BJ (cell line): ENCODE results near the gene TRIM63. TPM values are rescaled to one million over a fixed set of nuclear protein-coding genes. Genes with fewer than 3 reads are reported as not detected.

Experiments
- CTCF ChIA-PET: fragments of 350-600 bp; formaldehyde crosslinking; extraction: SDS; loops from one replicate; lab custom pipeline; 2021; ENCODE audit warnings: antibody characterized with exemption, inconsistent platforms; lab: Yijun Ruan, JAX
- POLR2A ChIA-PET: fragments of 300-600 bp; sonication (Branson Sonifier 250); formaldehyde crosslinking; extraction: SDS; loops from one replicate; lab custom pipeline; 2021; ENCODE audit warnings: antibody characterized with exemption; lab: Charles Lee
- DNase-seq: peaks from one replicate; pipeline ENCODE4 v3.0.0-alpha.2; 2011; ENCODE audit warnings: low read depth
- H3K27me3 ChIP-seq: 2 replicates; pipeline ENCODE4 v1.6.0; 2011; ENCODE audit warnings: low read length; ENCODE audit not compliant: control insufficient read depth, insufficient read depth
- H3K36me3 ChIP-seq: 2 replicates; pipeline ENCODE4 v1.5.1; 2011; ENCODE audit warnings: low read length; ENCODE audit not compliant: control insufficient read depth, insufficient read depth
- H3K4me3 ChIP-seq: 2 replicates; pipeline ENCODE4 v1.5.1; 2011; ENCODE audit warnings: low read depth, mild to moderate bottlenecking, control low read depth, low read length
- CTCF ChIP-seq: IDR thresholded peaks from 2 replicates; pipeline ENCODE4 v1.5.1; 2011; ENCODE audit warnings: low read depth, mild to moderate bottlenecking, control low read depth, inconsistent platforms, low read length, moderate library complexity; ENCODE audit not compliant: insufficient read depth
- polyA plus RNA-seq: library from polyadenylated mRNA; depleted of rRNA; stranded (reverse); fragments of >200 nt; gene quantifications from 2 replicates; pipeline ENCODE4 v1.2.3, GENCODE V29; 2011; rRNA removed
- small RNA-seq: library from RNA; depleted of rRNA; stranded (forward); fragments of <200 nt; gene quantifications from one replicate; pipeline ENCODE3, GENCODE V24; 2012; ENCODE audit warnings: low replicate concordance, low read depth; ENCODE audit not compliant: insufficient read length

TRIM63 gene
- polyA plus RNA-seq, 1 experiment: not detected

- ChIA-PET POLR2A (no interaction called here), CTCF (interaction anchor here (12.7 kb wide), 1 partner anchor 105 kb away, joined by 308 read pairs; the partner anchor contains the start of gene STMN1)
- Histone ChIP-seq H3K4me3 (no peak overlapping the region), H3K36me3 (no peaks in the 10 kb centered on the region), H3K27me3 (no peaks in the 10 kb centered on the region)
- DNase-seq: no peak
- no peak for TF ChIP-seq CTCF
Observed at GRCh38 chr1:26005434-26006105, 61.9 kb downstream of the TRIM63 start.

GRCh38 chr1:26003756-26004155 lies 63.7 kb downstream of the TRIM63 start:
- TF ChIP-seq CTCF: no peak
- Histone ChIP-seq H3K27me3 (no peaks in the 10 kb centered on the region), H3K4me3 (no peak overlapping the region), H3K36me3 (no peaks in the 10 kb centered on the region)
- no peak for DNase-seq
- CTCF ChIA-PET: interaction anchor here (2.4 to 12.7 kb wide), 2 partner anchors 20 to 103 kb away, joined by 6 to 308 read pairs; partner anchors contain the start of gene STMN1
- POLR2A ChIA-PET: no interaction called here

- Histone ChIP-seq H3K4me3 (no peak overlapping the region), H3K36me3 (no peaks in the 10 kb centered on the region), H3K27me3 (no peaks in the 10 kb centered on the region)
- CTCF ChIA-PET: interaction anchor here (1.4 to 12.7 kb wide), 3 partner anchors 8 to 103 kb away, joined by 3 to 308 read pairs (median 6); partner anchors contain the start of gene STMN1
- no peak for TF ChIP-seq CTCF
- POLR2A ChIA-PET: no interaction called here
- DNase-seq: no peak
Observed at GRCh38 chr1:26003262-26003661, 64.2 kb downstream of the TRIM63 start.

Small RNA genes within 50 kb of the gene (small RNA-seq; reads per million reads assigned to genes)
- gene RF00283 (not detected), gene RF00492 (not detected)

Other genes starting within 250 kb of the TRIM63 start
- 57.8 and 93.7 TPM in 2 replicates for gene MTFR1L, start 247.7 kb downstream of the TRIM63 start, polyA plus RNA-seq
- gene AUNIP, start 208.2 kb downstream of the TRIM63 start, polyA plus RNA-seq: 1.4 and 2.8 TPM in 2 replicates
- 10.5 and 12.6 TPM in 2 replicates for gene PAQR7, start 191.9 kb downstream of the TRIM63 start, polyA plus RNA-seq
- 57.1 and 80.5 TPM in 2 replicates for gene STMN1, start 161.2 kb downstream of the TRIM63 start, polyA plus RNA-seq
- 11.9 and 13.2 TPM in 2 replicates for gene PAFAH2, start 69.6 kb downstream of the TRIM63 start, polyA plus RNA-seq
- gene EXTL1, start 45.9 kb downstream of the TRIM63 start, polyA plus RNA-seq: 3.6 and 5.0 TPM in 2 replicates
- not detected in 2 replicates for gene SLC30A2, start 21.5 kb downstream of the TRIM63 start, polyA plus RNA-seq
- 1.4 and 2.9 TPM in 2 replicates for gene PDIK1L, start 44.2 kb upstream of the TRIM63 start, polyA plus RNA-seq
- gene FAM110D, start 91.4 kb upstream of the TRIM63 start, polyA plus RNA-seq: not detected in 2 replicates
- not detected in 2 replicates for gene C1orf232, start 101.3 kb upstream of the TRIM63 start, polyA plus RNA-seq
- gene ZNF593, start 102.3 kb upstream of the TRIM63 start, polyA plus RNA-seq: 26.3 and 30.2 TPM in 2 replicates
- not detected in 2 replicates for gene ZNF593OS, start 104.2 kb upstream of the TRIM63 start, polyA plus RNA-seq
- 0.23 and 0.63 TPM in 2 replicates for gene CNKSR1, start 109.9 kb upstream of the TRIM63 start, polyA plus RNA-seq
- gene CATSPER4, start 123.0 kb upstream of the TRIM63 start, polyA plus RNA-seq: not detected in 2 replicates
- 9.4 and 10.8 TPM in 2 replicates for gene CEP85, start 166.6 kb upstream of the TRIM63 start, polyA plus RNA-seq
- gene SH3BGRL3, start 212.5 kb upstream of the TRIM63 start, polyA plus RNA-seq: 298 and 309 TPM in 2 replicates
- gene UBXN11, start 239.0 kb upstream of the TRIM63 start, polyA plus RNA-seq: 8.5 and 12.9 TPM in 2 replicates